Osteoblast (primary cell): ENCODE data around the gene ENPP3. TPM values are rescaled to one million over a fixed set of nuclear protein-coding genes. Genes with fewer than 3 reads are reported as not detected.
A peak's percentile ranks its signal among the peaks of the same experiment; 100 is the strongest.

Experiments used
- DNase-seq: peaks from one replicate; pipeline ENCODE4 v3.0.0; 2011; ENCODE audit warnings: low spot score, mixed read lengths; ENCODE audit not compliant: insufficient read length; ENCODE audit errors: missing footprints
- H2AFZ ChIP-seq: 2 replicates; pipeline ENCODE4 v1.6.0; 2011; ENCODE audit warnings: mild to moderate bottlenecking, low read length
- H3K27ac ChIP-seq: 2 replicates; pipeline ENCODE4 v1.5.1; 2011; ENCODE audit warnings: mild to moderate bottlenecking, low read depth, low read length, moderate library complexity
- H3K27me3 ChIP-seq: 2 replicates; pipeline ENCODE4 v1.6.0; 2012; ENCODE audit warnings: mild to moderate bottlenecking, control low read depth, inconsistent platforms, low read length, moderate library complexity; ENCODE audit not compliant: insufficient read depth
- H3K36me3 ChIP-seq: 2 replicates; pipeline ENCODE4 v1.5.1; 2011; ENCODE audit warnings: mild to moderate bottlenecking, low read length, control low read depth, moderate library complexity; ENCODE audit not compliant: insufficient read depth
- H3K4me1 ChIP-seq: 2 replicates; pipeline ENCODE4 v1.5.1; 2011; ENCODE audit warnings: mild to moderate bottlenecking, low read length, control low read depth, moderate library complexity; ENCODE audit not compliant: insufficient read depth
- H3K4me2 ChIP-seq: 2 replicates; pipeline ENCODE4 v1.6.0; 2011; ENCODE audit warnings: mild to moderate bottlenecking, low read length; ENCODE audit not compliant: insufficient read depth
- H3K4me3 ChIP-seq: fragments of 200-600 bp; sonication (generic); 3 replicates; pipeline ENCODE4 v1.5.1; 2012; ENCODE audit warnings: mild to moderate bottlenecking, low read length, inconsistent platforms; ENCODE audit not compliant: insufficient read depth
- H3K79me2 ChIP-seq: 2 replicates; pipeline ENCODE4 v1.6.0; 2012; ENCODE audit warnings: mild to moderate bottlenecking, low read length, control low read depth, inconsistent platforms; ENCODE audit not compliant: insufficient read depth
- H3K9me3 ChIP-seq: 2 replicates; pipeline ENCODE4 v1.5.1; 2011; ENCODE audit warnings: low read depth, low read length, control low read depth
- H4K20me1 ChIP-seq: 2 replicates; pipeline ENCODE4 v1.6.0; 2012; ENCODE audit warnings: mild to moderate bottlenecking, low read length, control low read depth; ENCODE audit not compliant: insufficient read depth
- total RNA-seq: library from RNA; depleted of rRNA; stranded (reverse); fragments of >200 nt; gene quantifications from 2 replicates; pipeline ENCODE4 v1.2.3, GENCODE V29; 2012
- TF ChIP-seq, protein P1 (sequence below): IDR thresholded peaks from 2 replicates; pipeline ENCODE4 v1.5.1; 2011; ENCODE audit warnings: mild to moderate bottlenecking, low read depth, low read length, moderate library complexity; ENCODE audit errors: extremely low read depth

Gene ENPP3
- total RNA-seq, 1 donor = not detected

DNA sequence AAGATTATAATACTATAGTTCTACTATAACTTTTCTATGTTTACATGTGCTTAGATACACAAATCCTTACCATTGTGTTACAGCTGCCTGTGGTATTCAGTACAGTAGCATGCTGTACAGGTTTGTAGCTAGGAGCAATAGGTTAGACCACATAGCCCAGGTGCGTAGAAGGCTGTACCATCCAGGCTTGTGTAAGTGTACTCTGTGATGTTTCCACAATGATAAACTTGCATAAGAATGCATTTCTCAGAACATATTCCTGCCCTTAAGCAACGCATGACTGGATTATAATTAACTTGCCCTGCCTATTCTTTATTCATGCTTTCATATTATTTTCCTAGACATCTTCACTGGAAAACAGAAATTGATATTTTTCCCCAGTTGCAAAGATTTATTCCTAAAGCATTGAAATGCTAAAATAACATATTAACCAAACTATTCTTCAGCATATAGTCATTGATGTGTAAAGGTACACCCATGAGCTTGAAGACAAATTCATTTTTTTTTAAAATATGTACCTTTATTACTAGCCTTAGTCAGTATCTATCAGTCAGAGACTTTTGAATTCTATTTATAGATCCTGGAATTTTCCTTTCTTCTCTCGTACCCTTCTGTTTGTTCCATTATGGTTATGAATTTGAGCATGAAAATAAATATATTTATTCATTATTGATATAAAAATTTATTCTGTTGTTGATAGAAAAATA lies 80.9 kb downstream of the ENPP3 start:
- Histone ChIP-seq H4K20me1 (no peaks in the 10 kb centered on the region), H3K4me1 (no peaks in the 10 kb centered on the region), H3K79me2 (no peaks in the 10 kb centered on the region), H3K27ac (no peak overlapping the region), H3K27me3 (no peaks in the 10 kb centered on the region), H3K4me2 (no peak overlapping the region), H3K4me3 (no peak overlapping the region), H3K9me3 (no peaks in the 10 kb centered on the region), H2AFZ (no peak overlapping the region), H3K36me3 (no peaks in the 10 kb centered on the region)
- TF ChIP-seq, protein P1, sequence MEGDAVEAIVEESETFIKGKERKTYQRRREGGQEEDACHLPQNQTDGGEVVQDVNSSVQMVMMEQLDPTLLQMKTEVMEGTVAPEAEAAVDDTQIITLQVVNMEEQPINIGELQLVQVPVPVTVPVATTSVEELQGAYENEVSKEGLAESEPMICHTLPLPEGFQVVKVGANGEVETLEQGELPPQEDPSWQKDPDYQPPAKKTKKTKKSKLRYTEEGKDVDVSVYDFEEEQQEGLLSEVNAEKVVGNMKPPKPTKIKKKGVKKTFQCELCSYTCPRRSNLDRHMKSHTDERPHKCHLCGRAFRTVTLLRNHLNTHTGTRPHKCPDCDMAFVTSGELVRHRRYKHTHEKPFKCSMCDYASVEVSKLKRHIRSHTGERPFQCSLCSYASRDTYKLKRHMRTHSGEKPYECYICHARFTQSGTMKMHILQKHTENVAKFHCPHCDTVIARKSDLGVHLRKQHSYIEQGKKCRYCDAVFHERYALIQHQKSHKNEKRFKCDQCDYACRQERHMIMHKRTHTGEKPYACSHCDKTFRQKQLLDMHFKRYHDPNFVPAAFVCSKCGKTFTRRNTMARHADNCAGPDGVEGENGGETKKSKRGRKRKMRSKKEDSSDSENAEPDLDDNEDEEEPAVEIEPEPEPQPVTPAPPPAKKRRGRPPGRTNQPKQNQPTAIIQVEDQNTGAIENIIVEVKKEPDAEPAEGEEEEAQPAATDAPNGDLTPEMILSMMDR = no peak
- no peak for DNase-seq

DNA sequence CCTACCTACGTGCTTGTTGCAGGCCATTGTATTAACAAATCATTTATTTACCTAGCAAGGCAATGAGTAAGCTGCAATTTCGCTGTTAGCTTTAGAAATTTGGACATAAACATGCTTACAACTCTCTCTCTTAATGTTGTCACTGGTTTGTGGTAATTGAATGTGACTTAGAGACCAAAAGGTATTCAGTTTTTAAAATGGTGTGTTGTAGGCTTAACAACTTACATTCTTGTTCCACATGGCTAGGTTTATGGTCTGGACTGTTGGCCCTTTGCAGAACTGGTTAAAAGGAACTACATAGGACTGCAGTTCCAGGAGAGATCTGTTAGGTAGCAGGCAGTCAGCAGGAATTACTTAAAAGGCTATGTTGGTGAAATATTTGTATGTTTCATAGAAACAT lies 84.1 kb downstream of the ENPP3 start:
- H3K27me3 ChIP-seq = no peaks in the 10 kb centered on the region
- H3K9me3 ChIP-seq = no peaks in the 10 kb centered on the region
- no peak for DNase-seq
- TF ChIP-seq, protein P1 = no peak
- H3K36me3 ChIP-seq = no peaks in the 10 kb centered on the region
- no peaks in the 10 kb centered on the region for H3K4me1 ChIP-seq
- no peak overlapping the region for H3K4me2 ChIP-seq
- peak overlapping the region; percentile 25 for H2AFZ ChIP-seq
- H3K27ac ChIP-seq = no peak overlapping the region
- no peaks in the 10 kb centered on the region for H4K20me1 ChIP-seq
- no peak overlapping the region for H3K4me3 ChIP-seq
- H3K79me2 ChIP-seq = no peaks in the 10 kb centered on the region

DNA sequence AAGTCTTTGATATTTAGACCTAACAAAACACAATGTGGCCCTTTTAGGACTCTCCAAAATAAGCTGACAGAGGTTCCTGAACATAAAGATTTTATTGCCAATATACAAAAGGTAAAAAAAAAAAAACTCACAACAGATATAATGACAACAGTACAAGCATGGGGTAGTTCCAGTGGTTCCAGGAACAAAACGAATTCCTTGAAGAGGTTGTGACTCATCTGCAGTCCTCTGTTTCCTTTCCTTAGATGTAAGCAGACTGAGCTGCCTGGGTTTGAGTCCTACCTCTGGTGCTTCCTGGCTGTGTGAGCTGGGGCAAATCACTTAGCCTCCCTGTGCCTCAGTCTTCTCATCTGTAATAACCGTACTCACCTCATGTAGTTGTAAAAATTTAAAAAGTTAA lies 87.0 kb downstream of the ENPP3 start:
- Histone ChIP-seq H3K4me1 (peaks cover 13% of the 10 kb centered on the region), H3K79me2 (no peaks in the 10 kb centered on the region), H3K36me3 (no peaks in the 10 kb centered on the region), H3K4me2 (no peak overlapping the region), H2AFZ (no peak overlapping the region), H4K20me1 (no peaks in the 10 kb centered on the region), H3K9me3 (no peaks in the 10 kb centered on the region), H3K4me3 (no peak overlapping the region), H3K27ac (no peak overlapping the region), H3K27me3 (no peaks in the 10 kb centered on the region)
- TF ChIP-seq, protein P1 = no peak
- DNase-seq = no peak

DNA sequence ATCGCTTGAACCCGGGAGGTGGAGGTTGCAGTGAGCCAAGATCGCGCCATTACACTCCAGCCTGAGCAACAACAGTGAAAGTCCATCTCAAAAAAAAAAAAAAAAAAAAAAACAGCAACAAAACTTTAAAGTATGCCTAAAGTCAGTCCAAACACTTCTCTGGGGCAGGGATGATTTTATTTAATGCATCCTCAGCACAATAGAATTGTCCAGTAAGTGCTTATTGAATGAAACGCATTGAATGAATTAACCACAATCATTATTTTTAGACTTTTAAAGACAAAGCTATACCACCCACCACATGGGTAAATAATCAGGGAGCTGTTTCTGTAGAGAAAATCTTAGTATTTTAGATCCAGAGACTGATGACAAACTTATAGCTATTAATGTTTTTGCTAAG lies 90.4 kb downstream of the ENPP3 start:
- H3K4me3 ChIP-seq = no peak overlapping the region
- H3K27me3 ChIP-seq = no peaks in the 10 kb centered on the region
- TF ChIP-seq, protein P1 = no peak
- H3K4me2 ChIP-seq = no peak overlapping the region
- DNase-seq = no peak
- H3K9me3 ChIP-seq = no peaks in the 10 kb centered on the region
- no peak overlapping the region for H2AFZ ChIP-seq
- H3K27ac ChIP-seq = no peak overlapping the region
- no peaks in the 10 kb centered on the region for H4K20me1 ChIP-seq
- H3K36me3 ChIP-seq = no peaks in the 10 kb centered on the region
- peaks cover 19% of the 10 kb centered on the region for H3K4me1 ChIP-seq
- H3K79me2 ChIP-seq = no peaks in the 10 kb centered on the region
